ENCODE results near the gene YY1. TPM values are rescaled to one million over a fixed set of nuclear protein-coding genes. Genes with fewer than 3 reads are reported as not detected.
A peak's percentile ranks its signal among the peaks of the same experiment; 100 is the strongest.

Gene YY1
- total and polyA plus RNA-seq, 2 experiments from 2014 or later: 32.6 to 58.5 TPM

DNA sequence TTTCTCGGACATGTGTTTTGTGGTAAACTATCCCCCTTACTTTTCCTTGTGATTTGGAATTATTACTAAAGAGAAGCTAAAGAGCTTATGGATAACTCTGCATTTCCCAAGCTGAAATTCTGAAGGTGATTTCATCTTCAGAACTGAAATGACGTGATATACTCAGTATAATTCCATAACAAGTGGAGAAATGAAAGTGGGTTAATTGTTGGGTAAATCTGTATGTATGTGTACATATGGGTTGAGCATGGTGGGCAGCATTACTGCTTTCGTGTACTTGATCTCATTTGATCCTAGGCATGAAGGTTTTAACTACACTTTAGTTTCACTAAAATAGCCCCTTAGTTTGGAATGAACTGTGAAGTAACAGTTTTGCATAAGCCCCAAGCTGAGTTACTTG is 4.1 kb downstream of the YY1 start:
- Histone ChIP-seq H3K79me2 (peaks cover 83% of the 10 kb centered on the region), H3K27me3 (no peaks in the 10 kb centered on the region), H3K27ac (peak overlapping the region; percentile 15), H3K9me2 (replicated peaks; ENCODE audit: insufficient read depth) (no peaks in the 10 kb centered on the region), H3K9me3 (ENCODE audit: low read depth) (no peaks in the 10 kb centered on the region), H3K4me1 (ENCODE audit: insufficient read depth) (peaks cover 35% of the 10 kb centered on the region), H2AFZ (no peak overlapping the region), H3K4me2 (peak overlapping the region; percentile 84), H3K4me3 (no peak overlapping the region), H3K36me3 (replicated peaks; ENCODE audit: insufficient read depth, low read depth) (no peaks in the 10 kb centered on the region), H4K20me1 (ENCODE audit: insufficient read depth, poor library complexity, severe bottlenecking) (peaks cover 76% of the 10 kb centered on the region)
- TF ChIP-seq, protein P1, sequence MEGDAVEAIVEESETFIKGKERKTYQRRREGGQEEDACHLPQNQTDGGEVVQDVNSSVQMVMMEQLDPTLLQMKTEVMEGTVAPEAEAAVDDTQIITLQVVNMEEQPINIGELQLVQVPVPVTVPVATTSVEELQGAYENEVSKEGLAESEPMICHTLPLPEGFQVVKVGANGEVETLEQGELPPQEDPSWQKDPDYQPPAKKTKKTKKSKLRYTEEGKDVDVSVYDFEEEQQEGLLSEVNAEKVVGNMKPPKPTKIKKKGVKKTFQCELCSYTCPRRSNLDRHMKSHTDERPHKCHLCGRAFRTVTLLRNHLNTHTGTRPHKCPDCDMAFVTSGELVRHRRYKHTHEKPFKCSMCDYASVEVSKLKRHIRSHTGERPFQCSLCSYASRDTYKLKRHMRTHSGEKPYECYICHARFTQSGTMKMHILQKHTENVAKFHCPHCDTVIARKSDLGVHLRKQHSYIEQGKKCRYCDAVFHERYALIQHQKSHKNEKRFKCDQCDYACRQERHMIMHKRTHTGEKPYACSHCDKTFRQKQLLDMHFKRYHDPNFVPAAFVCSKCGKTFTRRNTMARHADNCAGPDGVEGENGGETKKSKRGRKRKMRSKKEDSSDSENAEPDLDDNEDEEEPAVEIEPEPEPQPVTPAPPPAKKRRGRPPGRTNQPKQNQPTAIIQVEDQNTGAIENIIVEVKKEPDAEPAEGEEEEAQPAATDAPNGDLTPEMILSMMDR (IDR thresholded peaks at IDR 0.05; ENCODE audit: poor library complexity): no peak
- TF ChIP-seq EZH2phosphoT487 (IDR thresholded peaks at IDR 0.05; ENCODE audit: low read depth, severe bottlenecking, unreplicated experiment) (no peak), EZH2 (IDR thresholded peaks at IDR 0.05; ENCODE audit: borderline replicate concordance) (no peak)
- no peak for DNase-seq (ENCODE audit: low spot score)
- WGBS (ENCODE audit: low lambda C conversion rate, missing lambda C conversion rate): 92% methylated on average over 3 of the region's 3 CpGs

DNA sequence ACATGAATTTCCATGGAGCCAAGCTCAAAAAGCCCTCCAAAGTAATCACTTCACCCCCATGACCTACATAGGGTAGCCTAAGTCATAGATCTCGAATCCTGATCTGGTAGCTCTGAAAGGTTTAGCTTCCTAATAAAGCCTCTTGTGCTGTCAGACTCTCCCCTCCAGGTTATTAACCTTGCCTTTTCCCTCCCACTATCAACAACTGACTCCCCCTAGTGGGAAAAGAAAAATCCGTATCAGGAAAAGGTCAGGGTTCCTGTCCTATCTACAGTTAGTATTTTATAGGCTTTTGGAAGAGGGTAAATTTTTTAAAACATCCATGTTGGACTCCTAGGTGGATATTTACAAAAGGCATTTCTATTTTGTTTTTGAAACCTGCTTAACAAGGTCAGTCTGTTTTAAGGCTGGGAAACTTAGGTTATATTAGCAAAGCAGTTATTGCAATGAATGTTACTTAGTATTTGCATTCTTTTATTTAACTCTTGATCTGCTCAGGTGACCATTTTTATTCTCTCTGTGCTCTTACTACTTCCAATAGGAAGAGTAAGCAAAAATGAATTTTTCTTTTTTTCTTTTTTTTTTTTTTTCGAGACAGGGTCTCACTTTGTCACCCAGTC is 8.0 kb downstream of the YY1 start:
- WGBS (ENCODE audit: low lambda C conversion rate, missing lambda C conversion rate): 39% methylated on average over 3 of the region's 3 CpGs
- peaks cover 100% of the 10 kb centered on the region for H3K79me2 ChIP-seq
- H3K4me3 ChIP-seq: no peak overlapping the region
- no peaks in the 10 kb centered on the region for H3K27me3 ChIP-seq
- peaks cover 37% of the 10 kb centered on the region for H3K4me1 ChIP-seq (ENCODE audit: insufficient read depth)
- no peaks in the 10 kb centered on the region for H3K36me3 ChIP-seq (replicated peaks; ENCODE audit: insufficient read depth, low read depth)
- no peaks in the 10 kb centered on the region for H3K9me3 ChIP-seq (ENCODE audit: low read depth)
- no peak overlapping the region for H2AFZ ChIP-seq
- DNase-seq (ENCODE audit: low spot score): peak; percentile 77
- H3K9me2 ChIP-seq (replicated peaks; ENCODE audit: insufficient read depth): no peaks in the 10 kb centered on the region
- TF ChIP-seq, protein P1 (IDR thresholded peaks at IDR 0.05; ENCODE audit: poor library complexity): peak; percentile 65
- no peak for TF ChIP-seq EZH2phosphoT487 (IDR thresholded peaks at IDR 0.05; ENCODE audit: low read depth, severe bottlenecking, unreplicated experiment)
- H3K4me2 ChIP-seq: peak overlapping the region; percentile 44
- no peak overlapping the region for H3K27ac ChIP-seq
- peaks cover 100% of the 10 kb centered on the region for H4K20me1 ChIP-seq (ENCODE audit: insufficient read depth, poor library complexity, severe bottlenecking)

DNA sequence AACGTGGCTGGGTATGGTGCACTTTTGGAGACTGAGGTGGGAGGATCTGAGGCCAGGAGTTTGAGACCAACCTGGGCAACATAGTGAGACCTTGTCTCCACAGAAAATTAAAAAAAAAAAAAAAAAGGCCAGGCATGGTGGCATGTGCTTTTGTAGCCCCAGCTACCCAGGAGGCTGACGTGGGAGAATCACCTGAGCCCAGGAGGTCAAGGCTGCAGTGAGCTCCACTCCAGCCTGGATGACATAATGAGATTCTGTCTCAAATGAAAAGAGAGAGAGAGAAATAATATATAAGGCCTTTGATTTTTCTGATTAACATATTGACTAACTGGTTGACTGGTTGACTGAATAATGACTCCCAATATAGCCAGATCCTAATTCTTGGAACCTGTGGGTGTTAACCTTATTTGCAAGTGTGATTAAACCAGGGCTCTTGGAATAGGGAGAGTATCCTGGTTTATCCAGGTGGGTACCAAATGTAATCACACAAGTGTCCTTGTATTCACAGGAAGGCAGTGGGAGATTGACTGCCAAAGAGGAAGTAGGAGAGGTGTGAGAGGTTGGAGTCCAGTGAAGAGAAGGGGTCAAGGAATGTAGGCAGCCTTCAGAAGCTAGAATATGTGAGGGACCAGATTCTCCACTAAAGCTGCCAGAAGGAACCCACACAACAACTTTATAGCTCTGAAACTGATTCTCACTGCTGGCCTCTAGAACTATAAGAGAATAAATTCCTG is 12.0 kb downstream of the YY1 start:
- Histone ChIP-seq H3K9me2 (replicated peaks; ENCODE audit: insufficient read depth) (no peaks in the 10 kb centered on the region), H3K4me1 (ENCODE audit: insufficient read depth) (peaks cover 16% of the 10 kb centered on the region), H4K20me1 (ENCODE audit: insufficient read depth, poor library complexity, severe bottlenecking) (peaks cover 100% of the 10 kb centered on the region), H3K27me3 (no peaks in the 10 kb centered on the region), H3K4me3 (no peak overlapping the region), H3K27ac (no peak overlapping the region), H3K36me3 (replicated peaks; ENCODE audit: insufficient read depth, low read depth) (no peaks in the 10 kb centered on the region), H2AFZ (no peak overlapping the region), H3K79me2 (peaks cover 100% of the 10 kb centered on the region), H3K4me2 (no peak overlapping the region), H3K9me3 (ENCODE audit: low read depth) (no peaks in the 10 kb centered on the region)
- TF ChIP-seq EZH2 (IDR thresholded peaks at IDR 0.05; ENCODE audit: borderline replicate concordance) (no peak), EZH2phosphoT487 (IDR thresholded peaks at IDR 0.05; ENCODE audit: low read depth, severe bottlenecking, unreplicated experiment) (no peak)
- TF ChIP-seq, protein P1 (IDR thresholded peaks at IDR 0.05; ENCODE audit: poor library complexity): no peak
- WGBS (ENCODE audit: low lambda C conversion rate, missing lambda C conversion rate): 89% methylated on average over 2 of the region's 2 CpGs
- no peak for DNase-seq (ENCODE audit: low spot score)
